Endothelial cell of umbilical vein (primary cell): ENCODE data around the gene SGTA. TPM values are rescaled to one million over a fixed set of nuclear protein-coding genes. Genes with fewer than 3 reads are reported as not detected.

ENCODE experiments used
- BruUV-seq: library from RNA; stranded (reverse); fragments of 400-500 nt; replicated peaks from 2 replicates; lab custom pipeline; 2021; lab: Mats Ljungman, UMichigan
- CTCF ChIA-PET: fragments of 300-600, 350-600 bp; sonication (Branson Sonifier 250); formaldehyde crosslinking; loops from one replicate; lab custom pipeline; 2021; ENCODE audit warnings: antibody characterized with exemption, inconsistent platforms; lab: Charles Lee
- POLR2A ChIA-PET: fragments of 300-600, 350-600 bp; sonication (Branson Sonifier 250); formaldehyde crosslinking; loops from one replicate; lab custom pipeline; 2021; ENCODE audit warnings: antibody characterized with exemption, inconsistent platforms; lab: Charles Lee
- DNase-seq: peaks from one replicate; pipeline ENCODE4 v3.0.0-alpha.2; 2011; ENCODE audit warnings: low read depth, low spot score
- FAIRE-seq: peaks from 2 replicates; lab custom pipeline; 2011; peaks lifted over from hg19 to GRCh38; lab: Jason Lieb, UNC
- H2AFZ ChIP-seq: 2 replicates; pipeline ENCODE4 v1.6.0; 2012; ENCODE audit warnings: low read depth, low read length, control low read depth, inconsistent platforms
- H3K27ac ChIP-seq: 2 replicates; pipeline ENCODE4 v1.5.1; 2011; ENCODE audit warnings: low read depth, mild to moderate bottlenecking, control low read depth, low read length, moderate library complexity; ENCODE audit not compliant: insufficient read depth
- H3K27me3 ChIP-seq, 2 experiments: 2 replicates each; pipeline versions ENCODE4 v1.6.0 to v1.6.1; 2011; ENCODE audit warnings: low read length in 2 of 2, mixed read lengths in 1 of 2; ENCODE audit not compliant: control insufficient read depth in 2 of 2, insufficient read depth in 2 of 2
- H3K36me3 ChIP-seq, 2 experiments: 2 replicates in 1 of 2; 3 replicates in 1 of 2; pipeline ENCODE4 v1.5.1; 2011; ENCODE audit warnings: low read length in 2 of 2, mild to moderate bottlenecking in 1 of 2, moderate library complexity in 1 of 2; ENCODE audit not compliant: control insufficient read depth in 2 of 2, insufficient read depth in 2 of 2; ENCODE audit errors: extremely low read depth in 1 of 2
- H3K4me1 ChIP-seq: 3 replicates; pipeline ENCODE4 v1.5.1; 2011; ENCODE audit warnings: mild to moderate bottlenecking, low read length; ENCODE audit not compliant: control insufficient read depth, insufficient read depth; ENCODE audit errors: extremely low read depth
- H3K4me2 ChIP-seq: 2 replicates; pipeline ENCODE4 v1.6.1; 2011; ENCODE audit warnings: low read length, control low read depth, mixed read lengths; ENCODE audit not compliant: insufficient read depth
- H3K4me3 ChIP-seq, 3 experiments: fragments of 200-600 bp in 1 of 3; sonication (generic), shearing (Covaris generic) in 1 of 3; replicated peaks in 1 of 3; 2 replicates each; pipeline ENCODE4 v1.5.1; 2011 to 2016; ENCODE audit warnings: control low read depth in 3 of 3, low read length in 3 of 3, mild to moderate bottlenecking in 2 of 3, inconsistent platforms in 1 of 3, low read depth in 1 of 3, moderate library complexity in 1 of 3; ENCODE audit not compliant: insufficient read depth in 1 of 3
- H3K79me2 ChIP-seq: 2 replicates; pipeline ENCODE4 v1.6.0; 2012; ENCODE audit warnings: low read length, inconsistent platforms; ENCODE audit not compliant: control insufficient read depth, insufficient read depth
- H3K9ac ChIP-seq: replicated peaks from 2 replicates; pipeline ENCODE3; 2011; ENCODE audit warnings: low read length, control low read depth; ENCODE audit not compliant: insufficient read depth; ENCODE audit errors: extremely low read depth
- H3K9me1 ChIP-seq: replicated peaks from 3 replicates; pipeline ENCODE4 v1.6.0; 2011; ENCODE audit warnings: mild to moderate bottlenecking, low read length; ENCODE audit not compliant: control insufficient read depth, insufficient read depth; ENCODE audit errors: extremely low read depth
- H3K9me3 ChIP-seq: replicated peaks from 2 replicates; pipeline ENCODE4 v1.5.1; 2012; ENCODE audit warnings: low read length, inconsistent platforms; ENCODE audit not compliant: control insufficient read depth, insufficient read depth
- H4K20me1 ChIP-seq: replicated peaks from 2 replicates; pipeline ENCODE3; 2011; ENCODE audit warnings: mild to moderate bottlenecking, low read length; ENCODE audit not compliant: control insufficient read depth, insufficient read depth; ENCODE audit errors: extremely low read depth
- CTCF ChIP-seq, 2 donors: IDR thresholded peaks; 1 replicate in 1 of 2; 2 replicates in 1 of 2; pipeline ENCODE4 v1.5.1; 2011; ENCODE audit warnings: low read length in 2 of 2, mild to moderate bottlenecking in 2 of 2, moderate library complexity in 2 of 2, control low read depth in 1 of 2, inconsistent platforms in 1 of 2, low read depth in 1 of 2; ENCODE audit not compliant: insufficient read depth in 1 of 2; ENCODE audit errors: extremely low read depth in 1 of 2
- EZH2 ChIP-seq: IDR thresholded peaks from 2 replicates; pipeline ENCODE4 v1.6.1; 2012; ENCODE audit warnings: borderline replicate concordance, low read depth, mild to moderate bottlenecking, moderate library complexity, low read length, inconsistent platforms; ENCODE audit not compliant: severe bottlenecking
- FOS ChIP-seq: IDR thresholded peaks from 2 replicates; pipeline ENCODE4 v1.6.1; 2011; ENCODE audit warnings: mild to moderate bottlenecking, low read length, moderate library complexity, borderline replicate concordance; ENCODE audit not compliant: insufficient read depth
- GATA2 ChIP-seq: IDR thresholded peaks from 2 replicates; pipeline ENCODE4 v1.7.0; 2011; ENCODE audit warnings: low read depth, mild to moderate bottlenecking, moderate library complexity, mixed read lengths, low read length; ENCODE audit not compliant: insufficient read length, insufficient read depth
- JUN ChIP-seq: IDR thresholded peaks from 2 replicates; pipeline ENCODE4 v1.6.1; 2011; ENCODE audit warnings: borderline replicate concordance, low read depth; ENCODE audit not compliant: insufficient read length, insufficient read depth
- MAX ChIP-seq: IDR thresholded peaks from 2 replicates; pipeline ENCODE4 v1.6.1; 2011; ENCODE audit not compliant: insufficient read depth, insufficient read length
- MYC ChIP-seq: IDR thresholded peaks from one replicate; pipeline ENCODE4 v1.6.1; 2011; ENCODE audit warnings: mild to moderate bottlenecking, low read depth, low read length
- POLR2A ChIP-seq: IDR thresholded peaks from 2 replicates; pipeline ENCODE4 v1.6.1; 2012; ENCODE audit warnings: low read depth, mild to moderate bottlenecking, control low read depth, low read length
- POLR2AphosphoS5 ChIP-seq: IDR thresholded peaks from 2 replicates; pipeline ENCODE4 v1.6.1; 2012; ENCODE audit warnings: low read depth, mild to moderate bottlenecking, control low read depth, low read length, moderate library complexity; ENCODE audit not compliant: insufficient read depth
- dilution Hi-C: fragments of 300-500 bp; cut with MboI; formaldehyde crosslinking; loops from one replicate; pipeline ENCODE4 v1.15.0; 2019; ENCODE audit warnings: low sequenced_read_pairs; ENCODE audit not compliant: extremely low pct_ligation_motif_present
- intact Hi-C: fragments of 100-400 bp; cut with micrococcal nuclease; formaldehyde crosslinking; loops from one replicate; pipeline ENCODE4 v1.10.0; 2022
- polyA plus RNA-seq, 4 experiments: library from polyadenylated mRNA; depleted of rRNA in 3 of 4; stranded (reverse) in 3 of 4; unstranded in 1 of 4; fragments of >200 nt; gene quantifications; 2 replicates each; pipeline versions ENCODE4 v1.2.1 to v1.2.3, GENCODE V29; 2011 to 2012; ENCODE audit warnings: missing spikeins in 1 of 4
- total RNA-seq: library from RNA; stranded (reverse); gene quantifications from 2 replicates; pipeline ENCODE4 v1.2.3, GENCODE V29; 2021

Gene SGTA
- total and polyA plus RNA-seq, 2 donors (not counting 3 experiments of a cell fraction or from before 2014, with no cell fraction given): 76.5 to 119 TPM

GRCh38 chr19:2706251-2706650 is 76.8 kb downstream of the SGTA start:
- dilution Hi-C loops: no loop called here
- TF ChIP-seq JUN: no peak
- no peak for TF ChIP-seq CTCF (IDR thresholded peaks at IDR 0.05; ENCODE audit: extremely low read depth in 1 of 2, insufficient read depth in 1 of 2, low read depth in 1 of 2, low read length in 2 of 2)
- TF ChIP-seq EZH2: no peak
- TF ChIP-seq GATA2: no peak
- no peak for TF ChIP-seq MYC
- TF ChIP-seq MAX: no peak
- no peak for TF ChIP-seq FOS
- no peak for TF ChIP-seq POLR2AphosphoS5
- TF ChIP-seq POLR2A: no peak
- BruUV-seq: no TSS peak
- Histone ChIP-seq H3K27ac (no peak overlapping the region), H3K36me3 (no peaks in the 10 kb centered on the region), H3K9me3 (no peaks in the 10 kb centered on the region), H3K79me2 (no peaks in the 10 kb centered on the region), H3K9me1 (no peaks in the 10 kb centered on the region), H3K4me2 (no peak overlapping the region), H3K4me1 (no peaks in the 10 kb centered on the region), H3K9ac (no peak overlapping the region), H2AFZ (no peak overlapping the region), H3K4me3 (no peak overlapping the region), H3K27me3 (peaks cover 11% of the 10 kb centered on the region in 2 experiments), H4K20me1 (no peaks in the 10 kb centered on the region)
- no peak for DNase-seq
- intact Hi-C loops: no loop called here
- ChIA-PET POLR2A (no interaction called here), CTCF (no interaction called here)
- no peak for FAIRE-seq

Other genes starting within 250 kb of the SGTA start
- gene GNG7, start 80.6 kb downstream of the SGTA start, total RNA-seq: 0.72 and 0.84 TPM in 2 replicates
- 0.25 and 0.29 TPM in 2 replicates for gene GNG7, start 80.6 kb downstream of the SGTA start, polyA plus RNA-seq
- 0.09 and 0.23 TPM in 2 replicates for gene DIRAS1, start 61.9 kb downstream of the SGTA start, total RNA-seq
- 0.17 and 0.43 TPM in 2 replicates for gene DIRAS1, start 61.9 kb downstream of the SGTA start, polyA plus RNA-seq
- 25.8 and 28.0 TPM in 2 replicates for gene SLC39A3, start 43.3 kb downstream of the SGTA start, total RNA-seq
- gene SLC39A3, start 43.3 kb downstream of the SGTA start, polyA plus RNA-seq: 43.1 and 49.4 TPM in 2 replicates
- 108 and 115 TPM in 2 replicates for gene THOP1, start 2.2 kb upstream of the SGTA start, total RNA-seq
- gene THOP1, start 2.2 kb upstream of the SGTA start, polyA plus RNA-seq: 82.8 and 88.0 TPM in 2 replicates
- 1.6 and 1.8 TPM in 2 replicates for gene ZNF554, start 36.6 kb upstream of the SGTA start, total RNA-seq
- gene ZNF554, start 36.6 kb upstream of the SGTA start, polyA plus RNA-seq: 1.0 and 1.2 TPM in 2 replicates
- 4.7 and 5.4 TPM in 2 replicates for gene ZNF555, start 58.2 kb upstream of the SGTA start, total RNA-seq
- gene ZNF555, start 58.2 kb upstream of the SGTA start, polyA plus RNA-seq: 1.2 and 1.6 TPM in 2 replicates
- not detected in 2 replicates for gene ZNF556, start 84.1 kb upstream of the SGTA start, total RNA-seq
- gene ZNF556, start 84.1 kb upstream of the SGTA start, polyA plus RNA-seq: 0.01 TPM in 1 of 2 replicates, not detected in the other
- gene ZNF57, start 117.7 kb upstream of the SGTA start, total RNA-seq: 3.4 and 3.6 TPM in 2 replicates
- gene ZNF57, start 117.7 kb upstream of the SGTA start, polyA plus RNA-seq: 2.0 TPM in 2 replicates
- gene ZNF77, start 161.7 kb upstream of the SGTA start, total RNA-seq: 5.9 and 7.0 TPM in 2 replicates
- gene ZNF77, start 161.7 kb upstream of the SGTA start, polyA plus RNA-seq: 7.7 and 10.2 TPM in 2 replicates
- 1.9 and 2.0 TPM in 2 replicates for gene TLE6, start 194.3 kb upstream of the SGTA start, total RNA-seq
- gene TLE6, start 194.3 kb upstream of the SGTA start, polyA plus RNA-seq: 1.6 and 2.1 TPM in 2 replicates
- gene TLE2, start 246.0 kb upstream of the SGTA start, total RNA-seq: 38.8 and 42.5 TPM in 2 replicates
- gene TLE2, start 246.0 kb upstream of the SGTA start, polyA plus RNA-seq: 32.0 and 38.3 TPM in 2 replicates